ENCODE data around the gene QPRT. TPM values are rescaled to one million over a fixed set of nuclear protein-coding genes. Genes with fewer than 3 reads are reported as not detected.

The QPRT gene
- total RNA-seq, 1 donor from 2014 or later: 92.3 TPM

DNA sequence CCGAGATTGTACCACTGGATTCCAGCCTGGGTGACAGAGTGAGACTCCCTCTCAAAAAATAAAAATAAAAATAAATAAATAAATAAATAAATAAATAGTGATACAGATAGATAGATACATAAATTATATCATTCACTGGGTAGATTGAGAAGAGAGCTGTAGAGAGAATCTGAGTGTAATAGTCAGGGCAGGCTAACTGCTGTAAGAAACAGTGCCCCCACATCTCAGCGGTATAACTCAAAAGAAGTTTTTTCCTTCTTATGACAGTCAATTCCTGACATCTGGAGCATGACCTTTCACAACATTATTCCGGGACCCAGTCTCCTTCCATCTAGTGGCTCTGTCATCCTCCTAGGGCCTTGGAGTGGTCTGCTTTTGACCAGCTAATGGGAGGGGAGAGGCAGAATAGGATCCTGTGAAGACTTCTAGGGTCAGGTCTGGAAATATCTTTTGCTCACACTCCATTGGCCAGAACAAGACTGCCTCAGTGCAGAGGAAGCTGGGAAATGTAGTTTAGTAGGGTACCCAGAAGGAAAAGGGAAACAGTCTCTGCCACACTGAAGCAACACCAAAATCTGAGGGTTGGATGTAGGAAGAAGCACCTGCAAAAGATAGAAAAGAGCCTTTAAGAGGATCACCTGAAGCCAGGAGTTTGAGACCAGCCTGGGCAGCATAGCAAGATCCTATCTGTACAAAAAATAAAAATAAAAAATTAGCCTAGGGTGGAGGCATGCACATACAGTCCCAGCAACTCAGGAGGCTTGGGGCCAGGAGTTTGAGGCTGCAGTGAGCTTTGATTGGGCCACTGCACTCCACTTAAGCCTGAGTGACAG is 3.0 kb upstream of the QPRT start:
- Mint-ChIP-seq H3K36me3 (peaks cover 6% of the 10 kb centered on the region), H3K27me3 (no peaks in the 10 kb centered on the region), H3K4me3 (peak overlapping the region; percentile 62), H3K27ac (peak overlapping the region; percentile 71), H3K9me3 (no peaks in the 10 kb centered on the region), H3K4me1 (ENCODE audit: unreplicated experiment) (peaks cover 20% of the 10 kb centered on the region)
- DNase-seq (ENCODE audit: extremely low spot score, unreplicated experiment): no peak
- TF ChIP-seq, protein P1, sequence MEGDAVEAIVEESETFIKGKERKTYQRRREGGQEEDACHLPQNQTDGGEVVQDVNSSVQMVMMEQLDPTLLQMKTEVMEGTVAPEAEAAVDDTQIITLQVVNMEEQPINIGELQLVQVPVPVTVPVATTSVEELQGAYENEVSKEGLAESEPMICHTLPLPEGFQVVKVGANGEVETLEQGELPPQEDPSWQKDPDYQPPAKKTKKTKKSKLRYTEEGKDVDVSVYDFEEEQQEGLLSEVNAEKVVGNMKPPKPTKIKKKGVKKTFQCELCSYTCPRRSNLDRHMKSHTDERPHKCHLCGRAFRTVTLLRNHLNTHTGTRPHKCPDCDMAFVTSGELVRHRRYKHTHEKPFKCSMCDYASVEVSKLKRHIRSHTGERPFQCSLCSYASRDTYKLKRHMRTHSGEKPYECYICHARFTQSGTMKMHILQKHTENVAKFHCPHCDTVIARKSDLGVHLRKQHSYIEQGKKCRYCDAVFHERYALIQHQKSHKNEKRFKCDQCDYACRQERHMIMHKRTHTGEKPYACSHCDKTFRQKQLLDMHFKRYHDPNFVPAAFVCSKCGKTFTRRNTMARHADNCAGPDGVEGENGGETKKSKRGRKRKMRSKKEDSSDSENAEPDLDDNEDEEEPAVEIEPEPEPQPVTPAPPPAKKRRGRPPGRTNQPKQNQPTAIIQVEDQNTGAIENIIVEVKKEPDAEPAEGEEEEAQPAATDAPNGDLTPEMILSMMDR (conservative IDR thresholded peaks at IDR 0.05): no peak

DNA sequence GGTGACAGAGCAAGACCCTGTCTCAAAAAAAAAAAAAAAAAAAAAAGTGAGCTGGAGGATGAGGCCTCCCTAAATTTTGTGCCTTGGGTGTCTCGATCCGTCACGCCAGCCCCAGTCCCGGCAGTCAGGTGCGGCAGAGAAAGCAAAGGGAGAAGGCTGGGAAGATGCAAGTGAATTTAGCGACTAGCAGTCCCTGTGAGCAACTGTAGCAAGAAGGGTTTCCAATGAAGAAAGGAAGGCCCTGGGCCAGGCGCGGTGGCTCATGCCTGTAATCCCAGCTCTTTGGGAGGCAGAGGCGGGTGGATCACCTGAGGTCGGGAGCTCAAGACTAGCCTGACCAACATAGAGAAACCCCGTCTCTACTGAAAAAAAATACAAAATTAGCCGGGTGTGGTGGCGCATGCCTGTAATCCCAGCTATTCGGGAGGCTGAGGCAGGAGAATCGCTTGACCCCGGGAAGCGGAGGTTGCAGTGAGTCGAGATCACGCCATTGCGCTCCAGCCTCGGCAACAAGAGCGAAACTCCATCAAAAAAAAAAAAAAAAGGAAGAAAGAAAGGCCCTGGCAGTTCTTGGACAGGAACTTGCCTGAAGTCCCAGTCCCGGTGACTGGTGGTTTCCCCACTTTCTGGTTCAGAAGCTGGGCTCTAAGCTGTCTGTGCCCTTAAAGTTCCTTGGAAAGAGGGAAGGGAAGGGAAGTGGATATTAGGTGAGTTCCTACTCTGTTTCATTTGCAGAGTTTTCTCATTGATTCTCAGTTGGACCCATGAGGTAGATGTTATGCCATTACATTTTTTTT is 1.8 kb upstream of the QPRT start:
- H3K9me3 Mint-ChIP-seq: no peaks in the 10 kb centered on the region
- H3K4me3 Mint-ChIP-seq: no peak overlapping the region
- H3K27me3 Mint-ChIP-seq: no peaks in the 10 kb centered on the region
- TF ChIP-seq, protein P1 (conservative IDR thresholded peaks at IDR 0.05): no peak
- H3K4me1 Mint-ChIP-seq (ENCODE audit: unreplicated experiment): peaks cover 22% of the 10 kb centered on the region
- H3K27ac Mint-ChIP-seq: no peak overlapping the region
- H3K36me3 Mint-ChIP-seq: peaks cover 8% of the 10 kb centered on the region
- no peak for DNase-seq (ENCODE audit: extremely low spot score, unreplicated experiment)

DNA sequence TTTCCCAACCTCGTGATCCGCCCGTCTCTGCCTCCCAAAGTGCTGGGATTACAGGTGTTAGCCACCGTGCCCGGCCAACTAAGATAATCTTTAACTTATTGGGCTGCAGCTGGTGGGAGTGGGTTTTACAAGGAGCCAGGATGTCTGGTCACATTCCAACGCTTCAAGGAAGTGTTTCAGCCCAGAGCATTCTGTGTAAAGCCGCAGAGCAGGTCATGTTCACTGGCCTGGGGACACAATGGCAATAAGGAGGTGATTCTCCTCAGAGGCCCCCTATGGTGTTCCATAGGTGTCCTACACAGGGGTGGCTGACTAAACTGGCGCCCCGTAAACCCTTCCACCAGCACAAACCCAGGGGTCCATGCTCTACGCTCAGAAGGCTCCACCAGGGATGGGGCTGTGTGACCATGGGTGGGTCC is 1.2 kb downstream of the QPRT start:
- Mint-ChIP-seq H3K36me3 (peaks cover 12% of the 10 kb centered on the region), H3K4me1 (ENCODE audit: unreplicated experiment) (peaks cover 18% of the 10 kb centered on the region), H3K9me3 (no peaks in the 10 kb centered on the region), H3K27ac (peak overlapping the region; percentile 96), H3K4me3 (peak overlapping the region; percentile 90), H3K27me3 (no peaks in the 10 kb centered on the region)
- TF ChIP-seq, protein P1 (conservative IDR thresholded peaks at IDR 0.05): no peak
- no peak for DNase-seq (ENCODE audit: extremely low spot score, unreplicated experiment)

DNA sequence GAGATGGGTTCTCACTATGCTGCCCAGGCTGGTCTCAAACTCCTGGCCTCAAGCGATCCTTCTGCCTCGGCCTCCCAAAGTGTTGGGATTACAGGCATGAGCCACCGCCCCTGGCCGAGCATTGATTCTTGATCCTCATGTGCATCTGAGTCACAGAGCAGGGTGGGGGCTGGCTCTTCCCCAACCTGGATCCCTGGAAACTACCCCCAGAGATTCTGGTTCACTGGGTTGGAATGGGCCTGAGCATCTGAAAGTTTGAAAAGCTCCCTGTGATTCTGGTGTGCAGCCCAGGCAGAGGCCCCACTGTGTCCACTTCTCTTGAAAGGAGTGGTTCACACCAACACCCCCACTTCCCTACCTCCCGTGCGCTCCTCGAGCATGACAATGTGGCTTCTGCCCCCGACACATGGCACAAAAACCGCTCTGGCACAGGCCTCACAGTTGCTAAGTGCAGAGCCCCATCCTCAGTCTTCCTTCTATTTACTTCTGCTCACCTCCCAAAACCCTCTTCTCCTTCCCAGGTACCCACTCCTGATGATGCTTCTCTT is 4.6 kb downstream of the QPRT start:
- TF ChIP-seq, protein P1 (conservative IDR thresholded peaks at IDR 0.05): no peak
- H3K27ac Mint-ChIP-seq: peak overlapping the region; percentile 75

DNA sequence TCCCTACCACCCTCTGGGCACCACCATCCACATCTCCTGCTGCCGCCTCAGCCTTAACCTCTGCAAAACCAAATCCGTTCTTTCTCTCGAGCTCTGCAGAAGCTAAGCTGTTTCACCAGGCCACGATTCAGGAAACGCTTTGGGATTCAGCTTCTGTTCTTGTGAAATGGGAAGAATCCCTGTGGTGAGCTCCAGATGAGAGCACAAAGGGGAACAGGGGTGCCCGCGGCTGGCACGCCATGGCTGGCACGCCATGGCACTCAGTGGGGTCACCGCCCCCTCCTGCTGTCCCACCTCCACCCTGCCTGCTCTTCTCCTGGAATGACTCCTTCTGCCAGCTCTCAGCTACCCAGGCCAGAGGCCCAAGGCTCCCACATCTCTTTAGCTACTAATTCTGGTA is 5.7 kb downstream of the QPRT start:
- TF ChIP-seq, protein P1 (conservative IDR thresholded peaks at IDR 0.05): no peak
- Mint-ChIP-seq H3K27me3 (no peaks in the 10 kb centered on the region), H3K9me3 (no peaks in the 10 kb centered on the region), H3K27ac (no peak overlapping the region), H3K4me3 (no peak overlapping the region), H3K4me1 (ENCODE audit: unreplicated experiment) (peaks cover 25% of the 10 kb centered on the region), H3K36me3 (peaks cover 27% of the 10 kb centered on the region)
- no peak for DNase-seq (ENCODE audit: extremely low spot score, unreplicated experiment)

More for the DNA sequence above, 4.6 kb downstream of the QPRT start:
- peaks cover 29% of the 10 kb centered on the region for H3K4me1 Mint-ChIP-seq (ENCODE audit: unreplicated experiment)
- no peak overlapping the region for H3K4me3 Mint-ChIP-seq
- no peak for DNase-seq (ENCODE audit: extremely low spot score, unreplicated experiment)
- no peaks in the 10 kb centered on the region for H3K9me3 Mint-ChIP-seq
- H3K36me3 Mint-ChIP-seq: peaks cover 28% of the 10 kb centered on the region
- H3K27me3 Mint-ChIP-seq: no peaks in the 10 kb centered on the region

Measured in type B pancreatic cell (in vitro differentiated cells).